Common myeloid progenitor, CD34-positive (primary cell): ENCODE results near the gene DRC1.

Source experiments
- CTCF ChIA-PET: fragments of 350-600 bp; sonication (Branson Sonifier 250); formaldehyde crosslinking; loops from one replicate; lab custom pipeline; 2021; ENCODE audit warnings: antibody characterized with exemption; lab: Charles Lee
- POLR2A ChIA-PET: fragments of 350-600 bp; sonication (Branson Sonifier 250); formaldehyde crosslinking; loops from one replicate; lab custom pipeline; 2021; ENCODE audit warnings: antibody characterized with exemption; lab: Charles Lee
- DNase-seq, 3 donors: peaks; one replicate each; pipeline versions ENCODE4 v3.0.0 to v3.0.0-alpha.2; 2013
- H3K27ac ChIP-seq, 2 experiments: 1 replicate in 1 of 2; 2 replicates in 1 of 2; pipeline ENCODE4 v1.7.0; 2013; ENCODE audit warnings: inconsistent platforms in 2 of 2, low read length in 2 of 2, mild to moderate bottlenecking in 2 of 2, low read depth in 1 of 2, moderate library complexity in 1 of 2; ENCODE audit not compliant: severe bottlenecking in 2 of 2, insufficient read depth in 1 of 2, poor library complexity in 1 of 2
- H3K27me3 ChIP-seq, 5 experiments: replicated peaks in 2 of 5; 1 replicate in 3 of 5; 2 replicates in 2 of 5; pipeline versions ENCODE4 v1.6.1 to v1.7.0; 2013; ENCODE audit warnings: low read length in 4 of 5, mild to moderate bottlenecking in 2 of 5, moderate library complexity in 2 of 5, inconsistent platforms in 1 of 5; ENCODE audit not compliant: insufficient read depth in 5 of 5, control insufficient read depth in 4 of 5
- H3K36me3 ChIP-seq, 4 experiments: 1 replicate in 2 of 4; 2 replicates in 2 of 4; pipeline versions ENCODE4 v1.6.1 to v1.7.0; 2013; ENCODE audit warnings: low read length in 3 of 4, control low read depth in 1 of 4, mild to moderate bottlenecking in 1 of 4; ENCODE audit not compliant: control insufficient read depth in 4 of 4, insufficient read depth in 4 of 4
- H3K4me1 ChIP-seq, 4 experiments: 1 replicate in 3 of 4; 2 replicates in 1 of 4; pipeline versions ENCODE4 v1.6.1 to v1.7.1; 2013; ENCODE audit warnings: low read length in 3 of 4, mild to moderate bottlenecking in 3 of 4, control low read depth in 1 of 4, inconsistent platforms in 1 of 4, moderate library complexity in 1 of 4; ENCODE audit not compliant: control insufficient read depth in 4 of 4, insufficient read depth in 4 of 4; ENCODE audit errors: control extremely low read depth in 1 of 4
- H3K4me3 ChIP-seq, 7 experiments: 1 replicate in 4 of 7; 2 replicates in 3 of 7; pipeline versions ENCODE4 v1.5.1 to v1.7.0; 2013; ENCODE audit warnings: mild to moderate bottlenecking in 7 of 7, low read length in 6 of 7, moderate library complexity in 6 of 7, inconsistent platforms in 2 of 7, low read depth in 2 of 7, control low read depth in 1 of 7; ENCODE audit not compliant: insufficient read depth in 4 of 7, control insufficient read depth in 1 of 7; ENCODE audit errors: extremely low read depth in 1 of 7
- H3K9me3 ChIP-seq, 5 experiments: 1 replicate in 4 of 5; 2 replicates in 1 of 5; pipeline versions ENCODE4 v1.6.1 to v1.7.1; 2013; ENCODE audit warnings: low read length in 4 of 5, mild to moderate bottlenecking in 2 of 5, inconsistent platforms in 1 of 5, low read depth in 1 of 5, moderate library complexity in 1 of 5; ENCODE audit not compliant: control insufficient read depth in 4 of 5, insufficient read depth in 2 of 5; ENCODE audit errors: control extremely low read depth in 1 of 5
- WGBS: methylation state at CpG from one replicate; pipeline ENCODE4 v1.1.5; 2013; ENCODE audit not compliant: insufficient coverage; 5-methylcytosine and 5-hydroxymethylcytosine counted together

Gene DRC1

GRCh38 chr2:26492749-26493515 lies 91.2 kb downstream of the DRC1 start:
- no peak overlapping the region for H3K4me3 ChIP-seq
- no peak overlapping the region for H3K27ac ChIP-seq
- ChIA-PET CTCF (interaction anchor here (1.0 to 1.9 kb wide), 4 partner anchors 9 to 27 kb away, joined by 3 to 7 read pairs (median 6); no protein-coding TSS in a partner anchor), POLR2A (interaction anchor here (0.6 kb wide), 1 partner anchor 684 kb away, joined by 3 read pairs; no protein-coding TSS in a partner anchor)
- H3K36me3 ChIP-seq: no peaks in the 10 kb centered on the region
- H3K9me3 ChIP-seq: no peaks in the 10 kb centered on the region
- peak in 2 of 3 donors; percentile 35 to 38 for DNase-seq
- 75% methylated on average over 6 of the region's 7 CpGs for WGBS
- H3K4me1 ChIP-seq: peaks cover 0 to 8% (median 0%) of the 10 kb centered on the region in 4 experiments
- H3K27me3 ChIP-seq: peaks cover 0 to 2% (median 0%) of the 10 kb centered on the region in 5 experiments

GRCh38 chr2:26493566-26493965 lies 91.8 kb downstream of the DRC1 start:
- Histone ChIP-seq H3K9me3 (no peaks in the 10 kb centered on the region), H3K27me3 (peaks cover 0 to 2% (median 0%) of the 10 kb centered on the region in 5 experiments), H3K36me3 (no peaks in the 10 kb centered on the region), H3K4me3 (no peak overlapping the region), H3K4me1 (peaks cover 0 to 8% (median 0%) of the 10 kb centered on the region in 4 experiments), H3K27ac (no peak overlapping the region)
- POLR2A ChIA-PET: no interaction called here
- CTCF ChIA-PET: interaction anchor here (1.0 to 1.6 kb wide), 2 partner anchors 8 to 26 kb away, joined by 3 to 7 read pairs; no protein-coding TSS in a partner anchor
- no peak for DNase-seq
- WGBS: 97% methylated on average over 7 of the region's 10 CpGs

- Histone ChIP-seq H3K9me3 (no peaks in the 10 kb centered on the region), H3K27me3 (peaks cover 0 to 2% (median 0%) of the 10 kb centered on the region in 5 experiments), H3K27ac (no peak overlapping the region), H3K4me1 (peaks cover 0 to 8% (median 0%) of the 10 kb centered on the region in 4 experiments), H3K4me3 (no peak overlapping the region), H3K36me3 (no peaks in the 10 kb centered on the region)
- ChIA-PET POLR2A (no interaction called here), CTCF (no interaction called here)
- DNase-seq: no peak
- 100% methylated on average over 4 of the region's 4 CpGs for WGBS
Measured at GRCh38 chr2:26494199-26494598, 92.5 kb downstream of the DRC1 start.

- Histone ChIP-seq H3K4me1 (peaks cover 0 to 8% (median 0%) of the 10 kb centered on the region in 4 experiments), H3K36me3 (no peaks in the 10 kb centered on the region), H3K9me3 (no peaks in the 10 kb centered on the region), H3K4me3 (no peak overlapping the region), H3K27ac (no peak overlapping the region), H3K27me3 (peaks cover 0 to 2% (median 0%) of the 10 kb centered on the region in 5 experiments)
- CTCF ChIA-PET: no interaction called here
- no peak for DNase-seq
- POLR2A ChIA-PET: no interaction called here
- 97% methylated on average over 4 of the region's 8 CpGs for WGBS
Measured at GRCh38 chr2:26494891-26495290, 93.2 kb downstream of the DRC1 start.

- POLR2A ChIA-PET: interaction anchor here (0.7 kb wide), 1 partner anchor 11 kb away, joined by 3 read pairs; no protein-coding TSS in a partner anchor
- H3K4me1 ChIP-seq: peaks cover 0 to 8% (median 0%) of the 10 kb centered on the region in 4 experiments
Measured at GRCh38 chr2:26495705-26496297, 94.1 kb downstream of the DRC1 start.

GRCh38 chr2:26500406-26500805 lies 98.7 kb downstream of the DRC1 start:
- 94% methylated on average over 3 of the region's 4 CpGs for WGBS
- ChIA-PET POLR2A (no interaction called here), CTCF (interaction anchor here (1.5 kb wide), 1 partner anchor 45 kb away, joined by 4 read pairs; no protein-coding TSS in a partner anchor)
- no peak overlapping the region for H3K27ac ChIP-seq
- H3K9me3 ChIP-seq: no peaks in the 10 kb centered on the region
- peaks cover 0 to 17% (median 0%) of the 10 kb centered on the region in 5 experiments for H3K27me3 ChIP-seq
- no peak for DNase-seq
- peaks cover 0 to 14% (median 10%) of the 10 kb centered on the region in 4 experiments for H3K4me1 ChIP-seq
- H3K4me3 ChIP-seq: no peak overlapping the region
- H3K36me3 ChIP-seq: no peaks in the 10 kb centered on the region

More at GRCh38 chr2:26495705-26496297, 94.1 kb downstream of the DRC1 start:
- Histone ChIP-seq H3K4me3 (no peak overlapping the region), H3K27ac (no peak overlapping the region), H3K36me3 (no peaks in the 10 kb centered on the region), H3K9me3 (no peaks in the 10 kb centered on the region), H3K27me3 (peaks cover 0 to 5% (median 0%) of the 10 kb centered on the region in 5 experiments)
- CTCF ChIA-PET: interaction anchor here (0.7 to 1.3 kb wide), 2 partner anchors 10 to 50 kb away, joined by 3 to 4 read pairs; no protein-coding TSS in a partner anchor
- WGBS: 97% methylated on average over 7 of the region's 8 CpGs
- no peak for DNase-seq
